WTC11 (cell line): ENCODE data around the gene ELMO1.

Experiments used
- ZNF263 ChIP-seq: sonication (generic); formaldehyde crosslinking; IDR thresholded peaks from 2 replicates; pipeline ENCODE4 v1.8.1; 2022; ENCODE audit warnings: low read depth, mild to moderate bottlenecking, moderate library complexity, missing genetic modification reagents
- TF ChIP-seq, protein P1 (sequence below): fragments of 200-600 bp; IDR thresholded peaks from 2 replicates; pipeline ENCODE4 v1.8.0; 2022; ENCODE audit warnings: antibody characterized with exemption

DNA sequence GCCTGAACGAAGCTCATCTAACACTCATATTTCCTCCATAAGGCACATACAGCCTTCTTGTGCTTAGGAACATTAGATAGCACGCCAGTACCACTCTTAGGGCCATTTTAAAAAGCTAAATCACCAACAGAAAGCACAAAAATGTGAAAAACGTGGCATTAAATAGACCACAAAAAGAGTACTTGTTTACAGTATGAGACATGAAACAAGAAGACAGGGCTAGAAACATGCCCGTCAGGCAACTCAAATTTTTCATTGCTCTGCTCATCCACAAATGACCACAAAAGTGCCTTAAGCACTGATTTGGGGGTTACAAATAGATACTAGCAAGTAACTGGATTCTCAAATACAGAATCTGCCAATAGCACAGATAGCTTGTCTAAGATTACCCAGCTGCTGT, 67.8 kb downstream of the ELMO1 start:
- no peak for TF ChIP-seq ZNF263
- TF ChIP-seq, protein P1, sequence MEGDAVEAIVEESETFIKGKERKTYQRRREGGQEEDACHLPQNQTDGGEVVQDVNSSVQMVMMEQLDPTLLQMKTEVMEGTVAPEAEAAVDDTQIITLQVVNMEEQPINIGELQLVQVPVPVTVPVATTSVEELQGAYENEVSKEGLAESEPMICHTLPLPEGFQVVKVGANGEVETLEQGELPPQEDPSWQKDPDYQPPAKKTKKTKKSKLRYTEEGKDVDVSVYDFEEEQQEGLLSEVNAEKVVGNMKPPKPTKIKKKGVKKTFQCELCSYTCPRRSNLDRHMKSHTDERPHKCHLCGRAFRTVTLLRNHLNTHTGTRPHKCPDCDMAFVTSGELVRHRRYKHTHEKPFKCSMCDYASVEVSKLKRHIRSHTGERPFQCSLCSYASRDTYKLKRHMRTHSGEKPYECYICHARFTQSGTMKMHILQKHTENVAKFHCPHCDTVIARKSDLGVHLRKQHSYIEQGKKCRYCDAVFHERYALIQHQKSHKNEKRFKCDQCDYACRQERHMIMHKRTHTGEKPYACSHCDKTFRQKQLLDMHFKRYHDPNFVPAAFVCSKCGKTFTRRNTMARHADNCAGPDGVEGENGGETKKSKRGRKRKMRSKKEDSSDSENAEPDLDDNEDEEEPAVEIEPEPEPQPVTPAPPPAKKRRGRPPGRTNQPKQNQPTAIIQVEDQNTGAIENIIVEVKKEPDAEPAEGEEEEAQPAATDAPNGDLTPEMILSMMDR = no peak
